HepG2 (cell line): ENCODE data around the gene MAP2K5. TPM values are rescaled to one million over a fixed set of nuclear protein-coding genes. Genes with fewer than 3 reads are reported as not detected.
A peak's percentile ranks its signal among the peaks of the same experiment; 100 is the strongest.

ENCODE experiments used
- ELF4 ChIP-seq: sonication (generic); formaldehyde crosslinking; IDR thresholded peaks from 2 replicates; pipeline ENCODE4 v1.5.0; 2020; ENCODE audit warnings: missing genetic modification reagents, mild to moderate bottlenecking, moderate library complexity, borderline replicate concordance
- GABPB1 ChIP-seq: IDR thresholded peaks from 2 replicates; pipeline ENCODE4 v1.6.1; 2016; ENCODE audit warnings: mild to moderate bottlenecking, missing genetic modification reagents, moderate library complexity, missing compliant biosample characterization
- KAT7 ChIP-seq: IDR thresholded peaks from 2 replicates; pipeline ENCODE4 v1.6.1; 2018; ENCODE audit warnings: borderline replicate concordance, missing compliant biosample characterization
- KIAA2018 ChIP-seq: sonication (generic); formaldehyde crosslinking; IDR thresholded peaks from 2 replicates; pipeline ENCODE4 v1.5.0; 2020; ENCODE audit warnings: mild to moderate bottlenecking, missing genetic modification reagents, borderline replicate concordance
- PBX2 ChIP-seq: IDR thresholded peaks from 2 replicates; pipeline ENCODE4 v1.6.1; 2016; ENCODE audit warnings: control low read depth
- PRMT3 ChIP-seq: sonication (generic); formaldehyde crosslinking; IDR thresholded peaks from 2 replicates; pipeline ENCODE4 v1.8.1; 2022; ENCODE audit warnings: low read depth, mild to moderate bottlenecking, moderate library complexity, missing genetic modification reagents, borderline replicate concordance
- RFX5 ChIP-seq: IDR thresholded peaks from 2 replicates; pipeline ENCODE4 v1.6.1; 2011; ENCODE audit warnings: low read depth, low read length, improper control_type of control experiment
- SAP130 ChIP-seq: IDR thresholded peaks from 2 replicates; pipeline ENCODE4 v1.6.1; 2016; ENCODE audit warnings: low read depth
- SOX13 ChIP-seq, 3 experiments: fragments of 450-650 bp in 1 of 3; sonication (generic) in 1 of 3; formaldehyde crosslinking in 1 of 3; IDR thresholded peaks in 2 of 3; conservative IDR thresholded peaks in 1 of 3; 2 replicates each; pipeline versions ENCODE4 v1.5.0 to v1.6.1; 2016 to 2020; ENCODE audit warnings: antibody characterized with exemption in 1 of 3, mild to moderate bottlenecking in 1 of 3, missing compliant biosample characterization in 1 of 3, missing genetic modification reagents in 1 of 3, moderate library complexity in 1 of 3
- STAG1 ChIP-seq: sonication (generic); formaldehyde crosslinking; IDR thresholded peaks from 2 replicates; pipeline ENCODE4 v1.4.0; 2020; ENCODE audit warnings: missing genetic modification reagents
- TGIF2 ChIP-seq: IDR thresholded peaks from 2 replicates; pipeline ENCODE4 v1.6.1; 2016; ENCODE audit warnings: control low read depth, missing compliant biosample characterization
- YEATS2 ChIP-seq: sonication (generic); formaldehyde crosslinking; IDR thresholded peaks from 2 replicates; pipeline ENCODE4 v1.4.0; 2020; ENCODE audit warnings: missing genetic modification reagents, borderline replicate concordance
- ZMYM4 ChIP-seq: sonication (generic); formaldehyde crosslinking; IDR thresholded peaks from 2 replicates; pipeline ENCODE4 v1.8.1; 2023; ENCODE audit warnings: mild to moderate bottlenecking, missing genetic modification reagents
- ZNF180 ChIP-seq: sonication (generic); formaldehyde crosslinking; IDR thresholded peaks from 2 replicates; pipeline ENCODE4 v1.4.0; 2020; ENCODE audit warnings: low read depth, missing genetic modification reagents, borderline replicate concordance
- ZNF816 ChIP-seq: sonication (generic); formaldehyde crosslinking; IDR thresholded peaks from 2 replicates; pipeline ENCODE4 v1.8.0; 2022; ENCODE audit warnings: missing genetic modification reagents, mild to moderate bottlenecking, borderline replicate concordance
- polyA plus RNA-seq, 8 experiments: library from polyadenylated mRNA; depleted of rRNA in 3 of 8; stranded (reverse) in 7 of 8; unstranded in 1 of 8; fragments of >200 nt; fragmentation: Illumina TruSeq in 4 of 8; extraction: Trizol in 4 of 8; gene quantifications; 2 replicates each; pipeline versions ENCODE4 v1.2.1 to v1.2.3, GENCODE V29; 2011 to 2016; ENCODE audit warnings: low read depth in 4 of 8, missing spikeins in 1 of 8, mixed read lengths in 1 of 8; ENCODE audit not compliant: insufficient read depth in 1 of 8
- total RNA-seq, 5 experiments: library from RNA; depleted of rRNA; stranded (reverse); fragments of >200 nt; fragmentation: Illumina TruSeq; extraction: Trizol; gene quantifications; 2 replicates each; pipeline ENCODE4 v1.2.3, GENCODE V29; 2016; ENCODE audit warnings: low read depth in 1 of 5
- TF ChIP-seq, protein P1 (sequence below): sonication (generic); formaldehyde crosslinking; IDR thresholded peaks from 2 replicates; pipeline ENCODE4 v1.5.1; 2020; ENCODE audit warnings: missing genetic modification reagents, mild to moderate bottlenecking, borderline replicate concordance

MAP2K5 gene
- total and polyA plus RNA-seq, 2 of the 13 experiments (the other 11 are each of a cell fraction or from before 2014, with no cell fraction given), result 4.0 to 4.3 TPM

DNA sequence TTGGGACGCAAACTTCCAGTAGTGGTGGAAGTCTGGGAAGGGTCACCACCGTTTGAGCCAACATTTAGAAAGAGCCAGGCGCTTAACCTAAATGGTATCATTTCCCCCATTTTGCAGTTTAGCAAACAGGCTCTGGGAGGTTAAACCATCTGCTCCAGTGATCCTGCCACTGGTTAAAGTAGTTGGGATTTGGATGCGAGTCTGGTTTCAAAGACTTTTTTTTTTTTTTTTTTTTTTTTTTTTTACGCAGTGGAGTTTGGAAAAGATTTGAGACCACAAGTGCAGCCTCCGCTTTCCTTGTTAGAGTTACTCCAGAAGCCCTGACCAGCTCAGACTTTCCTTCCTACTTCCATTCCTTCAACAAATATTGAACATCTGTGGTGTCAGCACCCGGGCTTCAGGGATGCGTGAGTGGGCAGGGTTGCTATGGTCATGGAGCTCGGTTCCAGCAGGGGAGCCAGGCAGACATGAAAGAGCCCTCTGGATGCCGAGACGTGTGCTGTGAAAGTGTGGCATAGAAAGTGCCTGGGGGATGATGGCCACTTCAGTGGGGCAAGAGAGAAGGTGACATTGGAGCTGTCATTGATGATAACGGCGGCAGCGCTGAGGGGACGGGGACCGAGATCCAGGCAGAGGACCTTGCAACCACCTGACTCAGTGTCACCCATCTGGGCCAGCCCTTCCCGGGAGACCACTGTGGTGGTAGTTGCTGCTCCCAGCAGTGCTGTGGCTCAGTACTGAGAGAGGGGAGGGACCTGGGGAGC, 298.4 kb downstream of the MAP2K5 start (continued):
- no peak for TF ChIP-seq KIAA2018
- 0 out of 2 replicates have a peak, but pooled peaks have one; percentile 28 for TF ChIP-seq ZMYM4 (CRISPR knock-in tag)
- no peak for TF ChIP-seq ELF4
- TF ChIP-seq STAG1 (CRISPR knock-in tag), result peak; percentile 28
- TF ChIP-seq SAP130, result peak; percentile 63
- TF ChIP-seq RFX5, result no peak
- TF ChIP-seq PRMT3 (CRISPR knock-in tag), result no peak
- TF ChIP-seq YEATS2, result peak; percentile 2; the same call in 1 of the 2 replicates
- no peak for TF ChIP-seq KAT7 (CRISPR knock-in tag)
- no peak for TF ChIP-seq TGIF2 (CRISPR knock-in tag)
- TF ChIP-seq GABPB1 (CRISPR knock-in tag), result no peak
- no peak for TF ChIP-seq SOX13 (IDR thresholded peaks at IDR 0.05)
- 0 out of 4 replicates have a peak, but pooled peaks of 1 of the 2 experiments have one; percentile 6 for TF ChIP-seq SOX13 (CRISPR knock-in tag; conservative IDR thresholded peaks at IDR 0.05 in 1 of 2, IDR thresholded peaks at IDR 0.05 in 1 of 2)
- no peak for TF ChIP-seq ZNF816 (CRISPR knock-in tag)
- TF ChIP-seq ZNF180 (CRISPR knock-in tag), result no peak
- no peak for TF ChIP-seq PBX2
- TF ChIP-seq, protein P1, sequence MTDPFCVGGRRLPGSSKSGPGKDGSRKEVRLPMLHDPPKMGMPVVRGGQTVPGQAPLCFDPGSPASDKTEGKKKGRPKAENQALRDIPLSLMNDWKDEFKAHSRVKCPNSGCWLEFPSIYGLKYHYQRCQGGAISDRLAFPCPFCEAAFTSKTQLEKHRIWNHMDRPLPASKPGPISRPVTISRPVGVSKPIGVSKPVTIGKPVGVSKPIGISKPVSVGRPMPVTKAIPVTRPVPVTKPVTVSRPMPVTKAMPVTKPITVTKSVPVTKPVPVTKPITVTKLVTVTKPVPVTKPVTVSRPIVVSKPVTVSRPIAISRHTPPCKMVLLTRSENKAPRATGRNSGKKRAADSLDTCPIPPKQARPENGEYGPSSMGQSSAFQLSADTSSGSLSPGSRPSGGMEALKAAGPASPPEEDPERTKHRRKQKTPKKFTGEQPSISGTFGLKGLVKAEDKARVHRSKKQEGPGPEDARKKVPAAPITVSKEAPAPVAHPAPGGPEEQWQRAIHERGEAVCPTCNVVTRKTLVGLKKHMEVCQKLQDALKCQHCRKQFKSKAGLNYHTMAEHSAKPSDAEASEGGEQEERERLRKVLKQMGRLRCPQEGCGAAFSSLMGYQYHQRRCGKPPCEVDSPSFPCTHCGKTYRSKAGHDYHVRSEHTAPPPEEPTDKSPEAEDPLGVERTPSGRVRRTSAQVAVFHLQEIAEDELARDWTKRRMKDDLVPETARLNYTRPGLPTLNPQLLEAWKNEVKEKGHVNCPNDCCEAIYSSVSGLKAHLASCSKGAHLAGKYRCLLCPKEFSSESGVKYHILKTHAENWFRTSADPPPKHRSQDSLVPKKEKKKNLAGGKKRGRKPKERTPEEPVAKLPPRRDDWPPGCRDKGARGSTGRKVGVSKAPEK (CRISPR knock-in tag), result no peak
